HepG2 (cell line): ENCODE data around the gene EGFLAM.

Experiments used
- BRCA1 ChIP-seq: sonication (generic); formaldehyde crosslinking; IDR thresholded peaks from 2 replicates; pipeline ENCODE4 v1.4.0; 2020; ENCODE audit warnings: missing genetic modification reagents
- CTCF ChIP-seq: sonication (generic); formaldehyde crosslinking; IDR thresholded peaks from 2 replicates; pipeline ENCODE4 v1.5.0; 2020; ENCODE audit warnings: mild to moderate bottlenecking, missing genetic modification reagents, moderate library complexity
- MAFK ChIP-seq, 2 experiments: IDR thresholded peaks in 1 of 2; conservative IDR thresholded peaks in 1 of 2; 2 replicates each; pipeline ENCODE4 v1.6.1; 2011; ENCODE audit warnings: improper control_type of control experiment in 2 of 2, low read length in 2 of 2
- SP140L ChIP-seq: sonication (generic); formaldehyde crosslinking; IDR thresholded peaks from 2 replicates; pipeline ENCODE4 v1.4.0; 2020; ENCODE audit warnings: missing genetic modification reagents, borderline replicate concordance
- ZFP36L1 ChIP-seq: sonication (generic); formaldehyde crosslinking; IDR thresholded peaks from 2 replicates; pipeline ENCODE4 v1.8.0; 2022; ENCODE audit warnings: mild to moderate bottlenecking, missing genetic modification reagents, moderate library complexity

DNA sequence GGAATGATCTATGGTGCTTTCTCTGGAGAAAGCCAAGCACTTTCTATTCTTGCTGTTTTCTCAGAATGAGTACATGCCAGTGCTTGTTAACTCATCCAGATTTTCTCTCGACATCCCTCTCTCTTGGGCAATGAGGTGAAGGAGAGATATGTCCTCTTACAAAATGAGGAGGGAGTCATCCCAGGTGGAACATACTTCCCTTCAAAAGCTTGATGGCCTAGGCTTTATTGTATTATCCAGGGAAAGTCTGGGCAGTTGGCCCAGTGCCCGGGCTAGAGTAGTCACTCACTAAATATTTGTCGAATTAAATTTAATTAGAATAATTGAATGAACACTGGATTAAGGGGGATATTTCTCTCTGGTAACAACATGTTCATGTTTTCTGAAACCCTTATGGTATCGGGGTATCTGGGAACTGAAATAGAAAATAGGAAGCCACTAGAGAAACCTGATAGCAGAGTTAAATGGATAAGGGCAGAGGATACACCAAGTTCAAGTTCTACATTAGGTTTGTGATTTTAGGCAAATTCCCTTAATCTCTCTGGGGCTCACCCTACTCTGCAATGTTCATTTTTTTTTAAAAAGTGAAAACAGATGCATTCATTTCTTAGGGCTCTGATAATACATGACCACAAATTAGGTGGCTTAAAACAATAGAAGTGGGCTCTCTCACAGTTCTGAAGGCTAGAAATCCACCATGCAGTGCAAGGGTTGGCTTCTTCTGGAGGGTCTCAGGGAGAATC, 198.5 kb downstream of the EGFLAM start:
- TF ChIP-seq SP140L (CRISPR knock-in tag) (no peak), CTCF (CRISPR knock-in tag) (no peak), BRCA1 (CRISPR knock-in tag) (no peak), MAFK (conservative IDR thresholded peaks at IDR 0.05 in 1 of 2, IDR thresholded peaks at IDR 0.05 in 1 of 2; ENCODE audit: low read length in 2 of 2) (no peak), ZFP36L1 (CRISPR knock-in tag) (no peak)
